ENCODE data around the gene DUSP22.

GRCh38 chr6:363291-363690 is 71.0 kb downstream of the DUSP22 start:
- TF ChIP-seq, protein P1, sequence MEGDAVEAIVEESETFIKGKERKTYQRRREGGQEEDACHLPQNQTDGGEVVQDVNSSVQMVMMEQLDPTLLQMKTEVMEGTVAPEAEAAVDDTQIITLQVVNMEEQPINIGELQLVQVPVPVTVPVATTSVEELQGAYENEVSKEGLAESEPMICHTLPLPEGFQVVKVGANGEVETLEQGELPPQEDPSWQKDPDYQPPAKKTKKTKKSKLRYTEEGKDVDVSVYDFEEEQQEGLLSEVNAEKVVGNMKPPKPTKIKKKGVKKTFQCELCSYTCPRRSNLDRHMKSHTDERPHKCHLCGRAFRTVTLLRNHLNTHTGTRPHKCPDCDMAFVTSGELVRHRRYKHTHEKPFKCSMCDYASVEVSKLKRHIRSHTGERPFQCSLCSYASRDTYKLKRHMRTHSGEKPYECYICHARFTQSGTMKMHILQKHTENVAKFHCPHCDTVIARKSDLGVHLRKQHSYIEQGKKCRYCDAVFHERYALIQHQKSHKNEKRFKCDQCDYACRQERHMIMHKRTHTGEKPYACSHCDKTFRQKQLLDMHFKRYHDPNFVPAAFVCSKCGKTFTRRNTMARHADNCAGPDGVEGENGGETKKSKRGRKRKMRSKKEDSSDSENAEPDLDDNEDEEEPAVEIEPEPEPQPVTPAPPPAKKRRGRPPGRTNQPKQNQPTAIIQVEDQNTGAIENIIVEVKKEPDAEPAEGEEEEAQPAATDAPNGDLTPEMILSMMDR (IDR thresholded peaks at IDR 0.05): no peak
- TF ChIP-seq EZH2phosphoT487 (IDR thresholded peaks at IDR 0.05): no peak
